Measurements from ENCODE around the gene PEAR1. TPM values are rescaled to one million over a fixed set of nuclear protein-coding genes. Genes with fewer than 3 reads are reported as not detected.

PEAR1 gene
- total RNA-seq, 1 experiment from 2014 or later: 0.39 TPM

DNA sequence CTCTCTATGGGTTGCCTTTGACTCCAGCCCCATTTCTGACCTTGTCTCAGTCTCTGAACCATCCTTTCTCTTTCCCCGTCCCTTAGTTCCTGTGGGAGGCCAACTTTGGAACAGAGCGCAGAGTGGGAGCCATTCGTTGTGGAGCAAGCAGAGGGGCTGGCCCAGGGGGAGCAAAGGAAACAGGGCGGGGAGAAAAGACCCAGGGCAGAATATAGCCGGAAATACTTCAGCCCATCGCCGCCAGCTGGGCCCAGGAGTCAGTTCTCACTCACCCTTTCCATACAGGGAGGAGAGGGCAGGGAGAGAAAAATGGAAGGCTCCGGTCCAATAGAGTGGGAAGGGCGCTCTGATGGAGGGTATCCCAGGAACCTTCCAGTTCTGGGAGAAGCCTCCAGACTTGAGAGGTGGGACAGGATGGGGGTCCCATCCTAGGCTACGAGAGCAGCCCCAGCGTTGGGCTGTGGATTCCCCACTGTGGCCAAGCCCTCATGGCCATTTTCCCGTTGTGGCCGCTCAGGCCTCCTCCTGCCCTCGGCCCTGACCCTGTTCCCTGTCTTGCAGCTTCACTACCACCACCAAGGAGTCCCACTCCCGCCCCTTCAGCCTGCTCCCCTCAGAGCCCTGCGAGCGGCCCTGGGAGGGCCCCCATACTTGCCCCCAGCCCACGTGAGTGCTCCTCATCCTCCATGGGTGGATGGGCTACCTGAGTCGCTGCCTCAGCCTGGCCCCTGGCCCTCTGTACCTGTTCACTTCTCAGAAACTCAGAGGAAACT lies 10.9 kb downstream of the PEAR1 start:
- no peak overlapping the region for H2AFZ ChIP-seq (ENCODE audit: low read length)
- TF ChIP-seq, protein P1, sequence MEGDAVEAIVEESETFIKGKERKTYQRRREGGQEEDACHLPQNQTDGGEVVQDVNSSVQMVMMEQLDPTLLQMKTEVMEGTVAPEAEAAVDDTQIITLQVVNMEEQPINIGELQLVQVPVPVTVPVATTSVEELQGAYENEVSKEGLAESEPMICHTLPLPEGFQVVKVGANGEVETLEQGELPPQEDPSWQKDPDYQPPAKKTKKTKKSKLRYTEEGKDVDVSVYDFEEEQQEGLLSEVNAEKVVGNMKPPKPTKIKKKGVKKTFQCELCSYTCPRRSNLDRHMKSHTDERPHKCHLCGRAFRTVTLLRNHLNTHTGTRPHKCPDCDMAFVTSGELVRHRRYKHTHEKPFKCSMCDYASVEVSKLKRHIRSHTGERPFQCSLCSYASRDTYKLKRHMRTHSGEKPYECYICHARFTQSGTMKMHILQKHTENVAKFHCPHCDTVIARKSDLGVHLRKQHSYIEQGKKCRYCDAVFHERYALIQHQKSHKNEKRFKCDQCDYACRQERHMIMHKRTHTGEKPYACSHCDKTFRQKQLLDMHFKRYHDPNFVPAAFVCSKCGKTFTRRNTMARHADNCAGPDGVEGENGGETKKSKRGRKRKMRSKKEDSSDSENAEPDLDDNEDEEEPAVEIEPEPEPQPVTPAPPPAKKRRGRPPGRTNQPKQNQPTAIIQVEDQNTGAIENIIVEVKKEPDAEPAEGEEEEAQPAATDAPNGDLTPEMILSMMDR (conservative IDR thresholded peaks at IDR 0.05): no peak
- H4K8ac ChIP-seq (replicated peaks; ENCODE audit: insufficient read length, low read depth, low read length): no peak overlapping the region
- H2BK12ac ChIP-seq (ENCODE audit: insufficient read length, low read depth, low read length): no peak overlapping the region
- H4K91ac ChIP-seq (ENCODE audit: insufficient read length, low read depth, low read length): no peak overlapping the region
- H3K27ac Mint-ChIP-seq: no peak overlapping the region; a peak in 1 of 7 replicates
- no peak overlapping the region for H3K14ac ChIP-seq (ENCODE audit: insufficient read depth, low read length)
- no peak overlapping the region for H2BK120ac ChIP-seq (ENCODE audit: low read depth, low read length, poor library complexity, severe bottlenecking)
- no peak overlapping the region for H2BK20ac ChIP-seq (ENCODE audit: low read depth, low read length, poor library complexity, severe bottlenecking)
- H3K9ac ChIP-seq (ENCODE audit: extremely low read depth, insufficient read length, low read length): no peak overlapping the region
- no CpG with 5 or more reads among the region's 19 CpGs for WGBS (ENCODE audit: extremely low coverage, insufficient read length, low lambda C conversion rate)
- no peaks in the 10 kb centered on the region for H4K20me1 ChIP-seq (ENCODE audit: control insufficient read depth, insufficient read depth, insufficient read length)
- H2BK15ac ChIP-seq (ENCODE audit: low read depth, low read length): no peak overlapping the region
- H3K4me1 ChIP-seq (ENCODE audit: insufficient read depth, low read length): no peaks in the 10 kb centered on the region
- H3K27me3 Mint-ChIP-seq (ENCODE audit: low read depth): peaks cover 26% of the 10 kb centered on the region
- H3K4me2 ChIP-seq (ENCODE audit: insufficient read depth, insufficient read length, low read length): no peak overlapping the region
- H3K9me3 ChIP-seq (ENCODE audit: control insufficient read depth, low read depth, low read length): no peaks in the 10 kb centered on the region
- peaks cover 2 to 15% of the 10 kb centered on the region in 2 experiments for H3K4me1 Mint-ChIP-seq
- H2BK5ac ChIP-seq (ENCODE audit: insufficient read length, low read length): no peak overlapping the region
- no peaks in the 10 kb centered on the region for H3K79me1 ChIP-seq (ENCODE audit: insufficient read depth, low read depth, low read length, poor library complexity, severe bottlenecking)
- H3K9me3 Mint-ChIP-seq: no peaks in the 10 kb centered on the region
- no peak overlapping the region for H3K4ac ChIP-seq (ENCODE audit: low read depth, low read length)
- H3K27ac ChIP-seq (ENCODE audit: insufficient read length, low read depth, low read length): no peak overlapping the region
- H3K56ac ChIP-seq (ENCODE audit: insufficient read length, low read depth, low read length): no peak overlapping the region
- no peaks in the 10 kb centered on the region for H3K23me2 ChIP-seq (ENCODE audit: insufficient read length, low read depth, low read length, poor library complexity, severe bottlenecking)
- H3K23ac ChIP-seq (ENCODE audit: insufficient read length, low read depth, low read length): no peak overlapping the region
- no peaks in the 10 kb centered on the region; the same call in 1 of the 2 replicates for H3K27me3 ChIP-seq (ENCODE audit: insufficient read depth, low read length)
- no peaks in the 10 kb centered on the region for H3K79me2 ChIP-seq (ENCODE audit: insufficient read depth, low read length)
- no peak overlapping the region for H3K4me3 Mint-ChIP-seq
- DNase-seq: no peak
- no peak overlapping the region for H2AK5ac ChIP-seq (ENCODE audit: insufficient read length, low read length)
- H3K18ac ChIP-seq (ENCODE audit: insufficient read length, low read depth, low read length): no peak overlapping the region
- no peak overlapping the region for H4K5ac ChIP-seq (ENCODE audit: insufficient read length, low read depth, low read length)
- no peaks in the 10 kb centered on the region for H3K36me3 Mint-ChIP-seq (ENCODE audit: insufficient read depth in 1 of 3, low read depth in 3 of 3)
- no peak overlapping the region for H3T11ph ChIP-seq (ENCODE audit: low read length)
